Right ventricle myocardium superior (tissue), 1 donor: ENCODE results near the gene RNASE12. TPM values are rescaled to one million over a fixed set of nuclear protein-coding genes. Genes with fewer than 3 reads are reported as not detected.

ENCODE experiments used
- ATAC-seq: fragments of 200-7000 bp; cut with Tn5 transposase; one replicate; pipeline ENCODE4 v1.9.1; 2020; ENCODE audit warnings: mild to moderate bottlenecking; ENCODE audit not compliant: poor library complexity
- DNase-seq: peaks from one replicate; pipeline ENCODE4 v3.0.0-alpha.2; 2020
- intact Hi-C: fragments of 100-400 bp; cut with DNase I; formaldehyde crosslinking; loops from one replicate; pipeline ENCODE4 v1.11.2; 2022
- total RNA-seq: library from RNA; stranded (reverse); fragmentation: NEBNext Ultra II Directional; extraction: Animal tissue kit (Norgen Biotek cat#: 25700); gene quantifications from one replicate; pipeline ENCODE4 v1.2.1, GENCODE V29; 2021
- donor health status: DM: no; HTN: yes; CAD: no; lungs with severe emphysema.

Gene RNASE12
- total RNA-seq, 1 donor from 2014 or later = not detected

DNA sequence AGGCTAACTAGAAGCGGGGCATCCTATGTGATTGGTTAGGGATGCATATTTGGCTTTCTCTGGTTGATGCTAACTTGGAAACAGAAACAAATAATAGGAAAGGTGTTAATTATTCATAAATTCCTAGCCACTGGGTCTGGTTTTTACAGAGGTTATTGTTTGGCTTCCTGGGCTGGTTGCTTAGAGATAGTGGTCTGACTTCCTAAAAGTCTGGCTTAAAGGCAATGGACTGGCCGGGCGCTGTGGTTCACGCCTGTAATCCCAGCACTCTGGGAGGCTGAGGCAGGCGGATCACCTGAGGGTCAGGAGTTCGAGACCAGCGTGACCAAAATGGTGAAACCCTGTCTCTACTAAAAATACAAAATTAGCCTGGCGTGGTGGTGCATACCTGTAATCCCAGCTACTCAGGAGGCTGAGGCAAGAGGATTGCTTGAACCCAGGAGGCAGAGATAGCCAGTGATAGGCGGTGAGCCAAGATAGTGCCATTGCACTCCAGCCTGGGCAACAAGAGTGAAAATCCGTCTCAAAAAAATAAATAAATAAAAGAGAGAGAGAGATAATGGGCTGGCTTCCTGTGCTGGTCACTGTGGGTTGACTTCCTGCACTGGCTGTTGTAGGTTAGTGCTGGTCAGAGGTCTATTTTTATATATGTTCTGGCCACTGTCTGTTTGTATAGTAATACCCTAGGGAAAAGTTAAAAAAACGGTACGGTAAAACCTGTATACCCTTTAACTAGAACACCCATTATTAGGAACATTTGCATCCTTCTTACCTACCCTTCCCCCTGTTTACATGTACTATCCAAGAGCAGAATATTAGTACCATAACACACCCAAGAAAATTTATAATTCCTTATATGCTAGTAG, 26.2 kb upstream of the RNASE12 start:
- ATAC-seq (no peak), DNase-seq (no peak)
- intact Hi-C loops = no loop called here

DNA sequence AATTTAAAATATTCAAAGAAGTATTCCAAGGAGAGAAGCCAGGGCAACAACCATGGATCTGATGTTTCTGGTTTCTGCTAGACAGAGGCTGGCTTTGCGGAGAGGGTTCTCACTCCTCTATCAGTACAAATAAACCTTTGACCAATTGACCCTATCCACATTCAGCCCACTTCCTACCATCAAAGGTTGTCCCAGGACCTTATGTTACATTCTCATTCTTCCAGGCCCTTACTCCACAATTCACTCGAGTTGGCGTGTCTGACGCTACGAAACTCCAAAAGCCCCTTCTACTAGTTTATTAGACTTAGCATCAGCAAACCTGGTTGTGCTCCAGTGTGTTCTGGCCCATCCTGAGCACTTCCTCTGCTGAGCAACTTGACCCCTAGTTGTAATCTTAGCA, 24.8 kb upstream of the RNASE12 start:
- DNase-seq = no peak
- no peak for ATAC-seq
- intact Hi-C loops = no loop called here

DNA sequence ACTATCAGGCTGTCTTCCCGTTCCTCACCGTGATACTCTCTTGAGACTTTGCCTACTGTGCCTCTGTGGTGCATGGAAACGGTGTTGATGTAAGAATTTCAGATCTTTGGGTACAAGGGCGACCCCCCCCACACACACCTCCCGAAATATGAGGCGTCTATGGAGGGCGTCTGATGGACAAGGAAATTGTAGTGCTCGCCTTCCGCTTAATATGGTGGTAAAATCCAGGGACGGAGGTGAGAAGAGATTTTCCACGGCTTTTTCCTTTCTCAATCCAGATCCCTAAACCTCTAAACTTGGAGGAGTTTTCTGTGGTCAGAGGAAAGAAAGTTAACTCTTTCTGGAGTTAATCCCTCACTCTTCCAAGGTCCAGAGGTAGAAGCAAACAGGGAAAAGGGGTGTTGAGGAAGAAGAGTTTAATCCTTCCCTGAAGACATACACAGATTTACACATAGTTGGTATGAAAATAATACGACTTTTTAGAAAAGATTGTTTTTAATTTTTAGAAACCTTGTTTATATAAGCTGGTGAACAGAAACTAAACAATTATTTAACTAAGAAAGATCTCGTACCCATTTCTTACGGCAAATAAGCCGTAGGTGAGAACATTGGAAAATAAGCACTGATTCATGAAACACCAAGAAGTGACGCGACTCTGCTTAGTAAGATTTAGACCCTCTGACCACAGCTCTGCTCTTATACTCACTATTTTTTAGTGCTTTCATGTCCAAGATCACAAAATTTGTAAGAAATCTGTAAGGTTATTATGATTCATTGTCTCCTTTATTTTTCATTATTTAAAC, 23.1 kb upstream of the RNASE12 start:
- DNase-seq (no peak), ATAC-seq (peak; percentile 3)
- intact Hi-C loops = loop anchor here (5.0 kb wide), 1 partner anchor 202 kb away; the partner anchor contains the start of gene TEP1

DNA sequence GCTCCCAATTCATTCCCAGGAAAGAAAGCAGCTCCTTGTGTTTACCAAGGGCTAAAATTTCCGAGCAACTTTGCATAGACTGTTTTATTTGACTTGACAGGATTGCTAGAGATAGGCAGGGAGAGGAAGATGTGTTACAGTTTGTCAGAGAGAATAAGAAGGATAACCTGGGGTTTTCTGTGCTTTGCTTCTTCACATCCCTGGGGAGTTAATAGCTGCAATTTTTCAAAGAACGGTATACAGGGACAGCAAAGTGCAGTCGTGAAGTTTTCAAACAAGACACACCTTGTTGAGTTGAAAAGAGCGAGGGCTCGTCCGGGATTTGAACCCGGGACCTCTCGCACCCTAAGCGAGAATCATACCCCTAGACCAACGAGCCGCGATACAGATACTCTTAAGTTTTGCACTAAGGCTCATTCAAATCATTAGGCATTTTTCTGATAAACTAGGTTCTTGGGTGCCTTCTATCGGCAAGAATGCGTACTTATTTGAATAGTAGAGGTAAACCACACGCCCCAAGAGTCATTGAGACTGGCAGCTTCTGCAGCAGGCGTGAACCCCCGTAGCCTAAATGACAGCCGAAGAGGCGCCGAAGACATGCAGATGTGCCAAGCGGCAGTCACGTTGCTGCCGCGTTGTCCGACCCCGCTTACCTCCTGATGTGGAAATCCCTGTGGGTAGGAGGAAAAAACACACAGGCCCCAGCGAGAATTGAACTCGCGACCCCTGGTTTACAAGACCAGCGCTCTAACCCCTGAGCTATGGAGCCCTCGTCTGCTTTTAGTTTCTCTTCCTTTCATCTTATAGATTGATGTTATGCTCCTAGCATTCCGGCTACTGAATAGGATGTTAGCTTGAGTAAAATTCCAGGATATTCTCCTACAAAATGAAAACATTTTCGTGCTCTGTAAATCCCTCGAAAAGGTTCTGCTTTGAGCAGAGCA, 22.2 kb upstream of the RNASE12 start:
- ATAC-seq (peak; percentile 81), DNase-seq (peak; percentile 83)
- intact Hi-C loops = loop anchor here (5.0 kb wide), 1 partner anchor 201 kb away; the partner anchor contains the start of gene TEP1

GRCh38 chr14:20612403-20612802, 21.2 kb upstream of the RNASE12 start:
- DNase-seq = no peak
- no peak for ATAC-seq
- intact Hi-C loops = loop anchor here (5.0 kb wide), 1 partner anchor 200 kb away; the partner anchor contains the start of gene TEP1

DNA sequence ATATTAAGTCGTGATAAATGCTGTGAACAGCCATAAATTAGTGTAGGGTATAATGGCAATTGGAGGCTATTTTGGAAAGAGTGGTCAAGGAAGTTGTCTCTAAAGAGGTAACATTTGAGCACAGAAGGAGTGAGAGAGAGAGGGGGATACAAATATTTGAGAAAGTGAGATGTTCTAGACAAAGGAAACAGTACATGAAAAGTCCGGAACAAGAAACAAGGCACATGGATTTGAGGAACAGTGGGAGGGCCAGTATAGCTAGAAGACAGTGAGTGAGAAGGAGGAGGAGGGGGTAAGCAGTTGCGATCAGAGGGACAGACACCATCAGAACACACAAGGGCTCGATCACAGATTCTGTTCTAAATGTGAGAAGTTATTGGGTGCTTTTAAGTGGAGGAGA, 20.1 kb upstream of the RNASE12 start:
- DNase-seq (no peak), ATAC-seq (no peak)
- intact Hi-C loops = loop anchor here (2.0 to 5.0 kb wide), 2 partner anchors 72 to 199 kb away; partner anchors contain the start of gene TEP1

GRCh38 chr14:20610002-20610765, 19.0 kb upstream of the RNASE12 start:
- intact Hi-C loops = loop anchor here (2.0 to 5.0 kb wide), 2 partner anchors 73 to 198 kb away; partner anchors contain the start of gene TEP1
- peak; percentile 85 for DNase-seq
- ATAC-seq = peak; percentile 82

DNA sequence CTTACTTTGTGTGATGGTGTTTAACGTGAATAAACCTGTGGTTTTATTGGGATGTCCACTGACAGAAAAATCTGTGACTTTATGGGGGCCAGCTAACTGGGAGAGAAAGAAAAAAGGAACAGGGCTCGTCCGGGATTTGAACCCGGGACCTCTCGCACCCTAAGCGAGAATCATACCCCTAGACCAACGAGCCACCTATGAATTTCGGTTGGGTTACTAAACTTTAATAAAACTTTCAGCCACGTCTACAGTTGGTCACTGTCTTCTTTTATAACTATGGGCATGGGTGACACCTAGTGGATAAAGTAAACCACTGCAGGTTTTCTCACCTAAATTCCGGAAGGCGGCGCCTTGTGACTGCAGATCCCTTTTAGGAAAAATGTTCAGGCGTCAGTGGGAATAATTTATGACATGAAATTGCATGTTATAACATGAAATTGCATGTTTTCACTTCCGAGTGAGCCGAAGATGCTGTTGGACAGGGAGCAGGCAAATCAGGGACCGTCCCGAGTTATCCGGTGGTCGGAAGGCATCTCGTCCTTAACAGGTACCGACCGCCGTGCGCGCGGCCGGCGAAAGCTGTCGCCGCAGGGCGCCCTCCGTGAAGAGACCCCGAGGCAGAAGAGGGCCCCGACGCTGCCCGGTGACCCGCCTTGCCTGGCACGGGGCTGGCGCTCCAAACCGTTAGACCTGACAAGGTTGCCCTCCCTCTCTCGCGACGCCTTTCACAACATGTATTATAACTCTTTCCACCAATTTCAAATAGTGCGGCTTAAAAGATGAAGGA, 18.2 kb upstream of the RNASE12 start:
- ATAC-seq (peak; percentile 71), DNase-seq (peak; percentile 64)
- intact Hi-C loops = loop anchor here (2.0 to 5.0 kb wide), 3 partner anchors 73 to 285 kb away; partner anchors contain the start of gene TEP1

DNA sequence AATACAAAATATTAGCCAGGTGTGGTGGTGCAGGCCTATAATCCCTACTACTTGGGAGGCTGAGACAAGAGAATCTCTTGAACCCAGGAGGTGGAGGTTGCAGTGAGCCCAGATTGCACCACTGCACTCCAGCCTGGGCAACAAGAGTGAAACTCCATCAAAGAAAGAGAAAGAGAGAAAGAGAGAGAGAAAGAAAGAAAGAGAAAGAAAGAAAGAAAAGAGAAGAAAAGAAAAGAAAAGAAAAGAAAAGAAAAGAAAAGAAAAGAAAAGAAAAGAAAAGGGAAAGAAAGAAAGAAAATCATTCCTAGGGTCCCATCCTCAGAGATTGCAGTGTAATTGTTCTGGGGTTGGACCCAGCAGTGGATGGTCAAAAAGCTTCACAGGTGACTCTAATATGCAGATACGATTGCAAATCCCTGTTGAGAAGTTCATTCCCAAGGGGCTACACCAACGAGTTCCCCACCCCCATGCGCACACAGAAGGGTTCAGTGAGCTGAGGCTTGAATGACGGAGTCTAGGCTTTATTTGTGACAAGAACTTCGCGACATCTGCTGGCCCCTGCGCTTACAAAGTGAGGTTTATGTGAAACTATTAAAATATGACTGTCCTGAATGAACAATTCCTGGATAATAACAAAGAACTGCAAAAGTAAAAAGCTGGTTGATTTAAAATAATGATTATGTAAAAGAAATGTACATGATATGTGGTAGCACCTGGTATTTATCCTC, 17.4 kb upstream of the RNASE12 start:
- DNase-seq (no peak), ATAC-seq (no peak)
- intact Hi-C loops = loop anchor here (2.0 kb wide), 1 partner anchor 284 kb away; no protein-coding TSS in a partner anchor

- no peak for DNase-seq
- intact Hi-C loops = loop anchor here (2.0 kb wide), 1 partner anchor 283 kb away; no protein-coding TSS in a partner anchor
- no peak for ATAC-seq
These were observed 16.4 kb upstream of the RNASE12 start for GRCh38 chr14:20607617-20608016.

GRCh38 chr14:20606902-20607242, 15.7 kb upstream of the RNASE12 start:
- ATAC-seq (no peak), DNase-seq (no peak)
- intact Hi-C loops = no loop called here

GRCh38 chr14:20606190-20606901, 15.2 kb upstream of the RNASE12 start:
- ATAC-seq (no peak), DNase-seq (no peak)
- intact Hi-C loops = no loop called here

GRCh38 chr14:20603813-20604690, 12.9 kb upstream of the RNASE12 start:
- DNase-seq (no peak), ATAC-seq (no peak)
- intact Hi-C loops = no loop called here

DNA sequence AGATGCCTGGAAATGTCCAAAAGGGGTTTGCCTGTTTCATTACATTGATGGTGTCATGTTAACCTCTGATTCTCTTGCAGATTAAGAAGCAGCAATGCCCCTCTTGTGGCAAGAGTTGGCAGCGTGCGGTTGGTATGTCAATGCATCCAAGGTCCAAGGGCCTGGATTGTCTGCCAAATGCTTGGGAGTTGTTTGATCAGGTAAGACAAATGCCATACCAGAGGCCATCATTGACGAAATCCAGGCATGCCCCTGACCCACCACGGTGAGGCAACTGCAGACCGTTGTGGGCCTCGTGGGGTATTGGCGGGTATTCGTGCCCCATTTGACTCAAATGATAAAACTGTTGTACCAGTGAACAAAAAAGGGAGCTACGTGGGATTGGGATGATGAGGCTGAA, 11.4 kb upstream of the RNASE12 start:
- DNase-seq (no peak), ATAC-seq (no peak)
- intact Hi-C loops = no loop called here

- ATAC-seq (no peak), DNase-seq (no peak)
- intact Hi-C loops = no loop called here
These were observed 10.3 kb upstream of the RNASE12 start for GRCh38 chr14:20601522-20601921.
